ENCODE data around the gene ELOVL7. TPM values are rescaled to one million over a fixed set of nuclear protein-coding genes. Genes with fewer than 3 reads are reported as not detected.

ELOVL7 gene
- total RNA-seq (2022; extraction: Qiagen RNA extraction) = 9.0 to 14.3 TPM (median 11.7 TPM) in 5 replicates

GRCh38 chr5:60843936-60844905, at the start of gene ELOVL7:
TSS of gene ELOVL7 (minus strand) at chr5:60844269. CDS start at chr5:60787397, 56,872 bp downstream.

Other genes starting within 250 kb of the ELOVL7 start
- gene DEPDC1B, start 144.1 kb downstream of the ELOVL7 start, total RNA-seq (2022; extraction: Qiagen RNA extraction) = 15.0 to 18.8 TPM (median 16.4 TPM) in 5 replicates
- gene ERCC8, start 100.8 kb upstream of the ELOVL7 start, total RNA-seq (2022; extraction: Qiagen RNA extraction) = 13.0 to 19.8 TPM (median 13.7 TPM) in 5 replicates
- 71.9 to 84.7 TPM (median 76.8 TPM) in 5 replicates for gene NDUFAF2, start 100.9 kb upstream of the ELOVL7 start, total RNA-seq (2022; extraction: Qiagen RNA extraction)